ENCODE data around the gene WDFY4.

The WDFY4 gene

DNA sequence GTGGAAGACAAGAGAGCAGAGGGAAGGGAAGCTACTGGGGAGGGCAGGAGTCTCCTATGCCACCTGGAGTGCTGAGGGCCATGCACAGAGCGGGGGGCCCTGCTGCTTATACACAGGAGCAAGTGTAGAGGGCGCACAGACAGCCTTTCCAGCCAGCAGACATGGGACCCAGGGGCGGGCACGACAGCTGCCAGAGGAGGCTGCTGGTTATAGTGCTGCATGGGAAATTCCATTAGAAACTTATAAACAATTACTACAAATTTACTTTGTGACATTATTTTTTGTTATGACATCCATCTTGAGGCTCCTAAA, 90.5 kb downstream of the WDFY4 start:
- TF ChIP-seq BACH2 (CRISPR knock-in tag; IDR thresholded peaks at IDR 0.05; ENCODE audit: borderline replicate concordance) (no peak), ZFP30 (CRISPR knock-in tag; IDR thresholded peaks at IDR 0.05) (no peak), ZNF8 (CRISPR knock-in tag; IDR thresholded peaks at IDR 0.05) (no peak), TCF4 (CRISPR knock-in tag; IDR thresholded peaks at IDR 0.05; ENCODE audit: borderline replicate concordance) (no peak), POU6F1 (CRISPR knock-in tag; IDR thresholded peaks at IDR 0.05; ENCODE audit: borderline replicate concordance, low read depth) (no peak), TOX (CRISPR knock-in tag; IDR thresholded peaks at IDR 0.05; ENCODE audit: borderline replicate concordance) (no peak), ISL1 (CRISPR knock-in tag; IDR thresholded peaks at IDR 0.05) (no peak), ZFP3 (CRISPR knock-in tag; IDR thresholded peaks at IDR 0.05) (no peak), RARB (CRISPR knock-in tag; IDR thresholded peaks at IDR 0.05) (no peak)
- TF ChIP-seq, protein P1, sequence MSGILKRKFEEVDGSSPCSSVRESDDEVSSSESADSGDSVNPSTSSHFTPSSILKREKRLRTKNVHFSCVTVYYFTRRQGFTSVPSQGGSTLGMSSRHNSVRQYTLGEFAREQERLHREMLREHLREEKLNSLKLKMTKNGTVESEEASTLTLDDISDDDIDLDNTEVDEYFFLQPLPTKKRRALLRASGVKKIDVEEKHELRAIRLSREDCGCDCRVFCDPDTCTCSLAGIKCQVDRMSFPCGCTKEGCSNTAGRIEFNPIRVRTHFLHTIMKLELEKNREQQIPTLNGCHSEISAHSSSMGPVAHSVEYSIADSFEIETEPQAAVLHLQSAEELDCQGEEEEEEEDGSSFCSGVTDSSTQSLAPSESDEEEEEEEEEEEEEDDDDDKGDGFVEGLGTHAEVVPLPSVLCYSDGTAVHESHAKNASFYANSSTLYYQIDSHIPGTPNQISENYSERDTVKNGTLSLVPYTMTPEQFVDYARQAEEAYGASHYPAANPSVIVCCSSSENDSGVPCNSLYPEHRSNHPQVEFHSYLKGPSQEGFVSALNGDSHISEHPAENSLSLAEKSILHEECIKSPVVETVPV (CRISPR knock-in tag; IDR thresholded peaks at IDR 0.05) = no peak
- ATAC-seq = no peak

GRCh38 chr10:48776005-48776522, 91.4 kb downstream of the WDFY4 start:
- TF ChIP-seq TOX (CRISPR knock-in tag; IDR thresholded peaks at IDR 0.05; ENCODE audit: borderline replicate concordance) = no peak
- TF ChIP-seq ARNTL (CRISPR knock-in tag; IDR thresholded peaks at IDR 0.05; ENCODE audit: borderline replicate concordance, low read depth) = no peak
- TF ChIP-seq, protein P2, sequence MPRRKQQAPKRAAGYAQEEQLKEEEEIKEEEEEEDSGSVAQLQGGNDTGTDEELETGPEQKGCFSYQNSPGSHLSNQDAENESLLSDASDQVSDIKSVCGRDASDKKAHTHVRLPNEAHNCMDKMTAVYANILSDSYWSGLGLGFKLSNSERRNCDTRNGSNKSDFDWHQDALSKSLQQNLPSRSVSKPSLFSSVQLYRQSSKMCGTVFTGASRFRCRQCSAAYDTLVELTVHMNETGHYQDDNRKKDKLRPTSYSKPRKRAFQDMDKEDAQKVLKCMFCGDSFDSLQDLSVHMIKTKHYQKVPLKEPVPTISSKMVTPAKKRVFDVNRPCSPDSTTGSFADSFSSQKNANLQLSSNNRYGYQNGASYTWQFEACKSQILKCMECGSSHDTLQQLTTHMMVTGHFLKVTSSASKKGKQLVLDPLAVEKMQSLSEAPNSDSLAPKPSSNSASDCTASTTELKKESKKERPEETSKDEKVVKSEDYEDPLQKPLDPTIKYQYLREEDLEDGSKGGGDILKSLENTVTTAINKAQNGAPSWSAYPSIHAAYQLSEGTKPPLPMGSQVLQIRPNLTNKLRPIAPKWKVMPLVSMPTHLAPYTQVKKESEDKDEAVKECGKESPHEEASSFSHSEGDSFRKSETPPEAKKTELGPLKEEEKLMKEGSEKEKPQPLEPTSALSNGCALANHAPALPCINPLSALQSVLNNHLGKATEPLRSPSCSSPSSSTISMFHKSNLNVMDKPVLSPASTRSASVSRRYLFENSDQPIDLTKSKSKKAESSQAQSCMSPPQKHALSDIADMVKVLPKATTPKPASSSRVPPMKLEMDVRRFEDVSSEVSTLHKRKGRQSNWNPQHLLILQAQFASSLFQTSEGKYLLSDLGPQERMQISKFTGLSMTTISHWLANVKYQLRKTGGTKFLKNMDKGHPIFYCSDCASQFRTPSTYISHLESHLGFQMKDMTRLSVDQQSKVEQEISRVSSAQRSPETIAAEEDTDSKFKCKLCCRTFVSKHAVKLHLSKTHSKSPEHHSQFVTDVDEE (CRISPR knock-in tag; IDR thresholded peaks at IDR 0.05) = no peak
- ATAC-seq = no peak

DNA sequence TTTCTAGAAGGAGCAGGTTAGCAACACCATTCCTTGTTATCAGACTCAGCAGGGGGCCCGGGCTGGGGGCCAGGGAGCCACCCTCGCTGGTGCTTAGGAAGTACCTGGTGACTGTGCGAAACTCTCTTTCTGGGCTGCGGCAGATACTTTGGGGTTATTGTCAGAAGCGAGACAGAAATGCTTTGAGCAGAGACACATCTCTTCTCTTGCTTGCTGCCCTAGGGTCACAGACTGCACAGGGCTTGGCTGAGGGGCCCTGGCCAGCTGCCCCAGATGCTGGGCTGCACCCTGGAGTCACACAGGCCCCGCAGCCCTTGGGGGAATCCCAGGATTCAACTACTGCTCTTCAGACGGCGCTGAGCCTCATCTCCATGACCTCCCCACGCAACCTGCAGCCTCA, 91.9 kb downstream of the WDFY4 start:
- ATAC-seq = no peak
- no peak for TF ChIP-seq ZFP3 (CRISPR knock-in tag; IDR thresholded peaks at IDR 0.05)
- TF ChIP-seq TOX (CRISPR knock-in tag; IDR thresholded peaks at IDR 0.05; ENCODE audit: borderline replicate concordance) = no peak
- TF ChIP-seq BACH2 (CRISPR knock-in tag; IDR thresholded peaks at IDR 0.05; ENCODE audit: borderline replicate concordance) = no peak
- TF ChIP-seq, protein P2 (CRISPR knock-in tag; IDR thresholded peaks at IDR 0.05) = no peak
- no peak for TF ChIP-seq RARB (CRISPR knock-in tag; IDR thresholded peaks at IDR 0.05)
- TF ChIP-seq ZNF565 (CRISPR knock-in tag; conservative IDR thresholded peaks at IDR 0.05; ENCODE audit: low read depth) = no peak
- no peak for TF ChIP-seq PPARA (CRISPR knock-in tag; IDR thresholded peaks at IDR 0.05; ENCODE audit: borderline replicate concordance)
- TF ChIP-seq, protein P1 (CRISPR knock-in tag; IDR thresholded peaks at IDR 0.05) = no peak
- no peak for TF ChIP-seq OSR1 (CRISPR knock-in tag; IDR thresholded peaks at IDR 0.05)
- TF ChIP-seq, protein P3, sequence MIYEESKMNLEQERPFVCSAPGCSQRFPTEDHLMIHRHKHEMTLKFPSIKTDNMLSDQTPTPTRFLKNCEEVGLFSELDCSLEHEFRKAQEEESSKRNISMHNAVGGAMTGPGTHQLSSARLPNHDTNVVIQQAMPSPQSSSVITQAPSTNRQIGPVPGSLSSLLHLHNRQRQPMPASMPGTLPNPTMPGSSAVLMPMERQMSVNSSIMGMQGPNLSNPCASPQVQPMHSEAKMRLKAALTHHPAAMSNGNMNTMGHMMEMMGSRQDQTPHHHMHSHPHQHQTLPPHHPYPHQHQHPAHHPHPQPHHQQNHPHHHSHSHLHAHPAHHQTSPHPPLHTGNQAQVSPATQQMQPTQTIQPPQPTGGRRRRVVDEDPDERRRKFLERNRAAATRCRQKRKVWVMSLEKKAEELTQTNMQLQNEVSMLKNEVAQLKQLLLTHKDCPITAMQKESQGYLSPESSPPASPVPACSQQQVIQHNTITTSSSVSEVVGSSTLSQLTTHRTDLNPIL (CRISPR knock-in tag; IDR thresholded peaks at IDR 0.05; ENCODE audit: low read depth) = no peak
- no peak for TF ChIP-seq CSDC2 (CRISPR knock-in tag; IDR thresholded peaks at IDR 0.05)
